Measurements from ENCODE around the gene MED25.
"Not testable (repeated sequence)": the region's sequence is repeated elsewhere in the genome, so short reads cannot be mapped to it uniquely, and the experiment has no call there.

Gene MED25

GRCh38 chr19:49819452-49820115 lies 1.5 kb downstream of the MED25 start:
- not testable (repeated sequence) for DNase-seq

GRCh38 chr19:49820125-49820524 lies 2.0 kb downstream of the MED25 start:
- DNase-seq: no peak

GRCh38 chr19:49823472-49823871 lies 5.4 kb downstream of the MED25 start:
- no peak for DNase-seq

- DNase-seq: no peak
Measured at GRCh38 chr19:49824662-49825061, 6.6 kb downstream of the MED25 start.

DNA sequence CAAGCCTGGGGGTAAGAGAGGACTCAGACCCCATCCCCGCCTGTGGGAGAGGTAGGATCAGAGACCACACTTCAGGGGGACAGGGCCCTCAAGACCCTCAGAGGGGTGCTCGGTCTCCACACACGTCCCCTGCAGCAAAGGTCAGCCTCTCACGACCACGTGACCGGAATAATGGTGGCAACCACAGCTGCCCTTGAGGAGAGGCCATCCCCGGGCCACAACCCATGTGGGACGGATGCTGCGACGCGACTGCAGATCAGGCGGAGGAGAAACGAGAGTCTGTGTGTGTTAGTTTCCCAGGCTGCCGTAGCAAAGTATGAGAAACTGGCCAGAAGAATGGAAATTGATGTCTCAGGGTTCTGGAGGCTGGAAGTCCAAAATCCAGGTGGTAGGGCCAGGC lies 8.9 kb downstream of the MED25 start:
- DNase-seq: no peak

DNA sequence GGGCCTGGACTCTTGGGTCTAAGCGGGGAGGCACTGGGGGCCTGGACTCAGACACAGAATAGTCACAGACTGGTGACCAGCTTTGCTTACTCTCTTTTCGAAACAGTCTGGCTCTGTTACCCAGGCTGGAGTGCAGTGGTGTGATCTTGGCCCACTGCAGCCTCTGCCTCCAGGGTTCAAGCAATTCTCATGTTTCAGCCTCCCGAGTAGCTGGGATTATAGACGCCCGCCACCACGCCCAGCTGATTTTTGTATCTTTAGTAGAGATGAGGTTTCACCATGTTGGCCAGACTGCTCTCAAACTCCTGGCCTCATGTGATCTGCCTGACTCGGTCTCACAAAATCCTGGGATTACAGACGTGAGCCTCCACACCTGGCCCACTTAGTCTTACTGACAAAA lies 11.1 kb downstream of the MED25 start:
- no peak for DNase-seq

GRCh38 chr19:49829721-49830120 lies 11.6 kb downstream of the MED25 start:
- no peak for DNase-seq

- no peak for DNase-seq
Measured at GRCh38 chr19:49830766-49831165, 12.7 kb downstream of the MED25 start.

- DNase-seq: no peak
Measured at GRCh38 chr19:49831592-49831991, 13.5 kb downstream of the MED25 start.

DNA sequence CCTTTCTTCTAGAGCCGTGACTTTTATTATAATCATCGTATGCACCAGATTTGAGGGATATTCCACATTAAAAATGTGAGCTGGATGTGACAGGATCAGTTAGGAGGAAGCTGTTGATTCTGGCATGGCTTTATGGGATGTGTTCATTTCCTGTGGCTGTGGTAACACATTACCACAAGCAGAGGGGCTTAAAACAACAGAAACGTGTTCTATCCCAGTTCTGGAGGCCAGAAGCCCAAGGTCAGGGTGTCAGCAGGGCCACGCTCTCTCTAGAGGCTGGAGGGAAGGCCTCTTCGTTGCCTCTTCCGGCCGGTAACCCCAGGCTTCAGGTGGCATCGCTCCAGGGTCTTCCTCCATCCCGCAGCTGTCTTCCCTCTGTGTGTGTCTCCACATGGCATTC lies 14.5 kb downstream of the MED25 start:
- DNase-seq: no peak

DNA sequence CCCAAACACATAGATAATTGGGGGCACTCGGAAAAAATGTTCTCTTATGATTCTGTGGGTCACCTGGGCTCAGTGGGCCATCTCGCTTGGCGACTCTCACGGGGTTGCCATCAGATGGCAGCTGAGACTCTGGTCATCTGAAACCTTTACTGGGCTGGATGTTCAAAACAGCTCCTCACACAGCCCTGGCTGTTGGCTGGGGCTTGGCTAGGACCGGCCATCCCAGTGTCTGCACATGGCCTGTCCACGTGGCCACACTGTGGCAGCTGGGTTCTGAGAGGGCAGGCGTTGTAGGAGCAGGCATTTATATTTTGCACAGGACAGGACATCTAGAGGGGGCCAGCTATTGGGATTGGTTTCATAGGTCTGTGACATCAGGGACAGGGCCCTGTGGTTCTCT lies 15.5 kb downstream of the MED25 start:
- no peak for DNase-seq

- no peak for DNase-seq
Measured at GRCh38 chr19:49835562-49835961, 17.5 kb downstream of the MED25 start.

- no peak for DNase-seq
Measured at GRCh38 chr19:49836176-49837008, 18.3 kb downstream of the MED25 start.

DNA sequence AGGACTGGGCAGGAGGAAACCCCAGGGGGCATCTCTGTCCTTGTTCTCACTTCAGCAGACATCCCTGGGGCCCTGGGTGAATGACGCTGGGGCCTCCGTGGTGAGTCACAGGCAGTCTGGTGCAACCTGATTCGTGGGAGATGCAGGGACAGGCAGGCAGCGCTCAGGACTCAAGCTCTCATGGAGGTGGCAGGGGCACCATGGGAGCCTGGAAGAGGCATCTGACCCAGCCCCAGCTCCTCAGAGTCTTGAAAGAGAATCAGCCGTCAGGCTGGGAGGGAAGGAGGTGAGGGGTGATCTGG lies 18.9 kb downstream of the MED25 start:
- DNase-seq: no peak

GRCh38 chr19:49837425-49837824 lies 19.3 kb downstream of the MED25 start:
- no peak for DNase-seq

DNA sequence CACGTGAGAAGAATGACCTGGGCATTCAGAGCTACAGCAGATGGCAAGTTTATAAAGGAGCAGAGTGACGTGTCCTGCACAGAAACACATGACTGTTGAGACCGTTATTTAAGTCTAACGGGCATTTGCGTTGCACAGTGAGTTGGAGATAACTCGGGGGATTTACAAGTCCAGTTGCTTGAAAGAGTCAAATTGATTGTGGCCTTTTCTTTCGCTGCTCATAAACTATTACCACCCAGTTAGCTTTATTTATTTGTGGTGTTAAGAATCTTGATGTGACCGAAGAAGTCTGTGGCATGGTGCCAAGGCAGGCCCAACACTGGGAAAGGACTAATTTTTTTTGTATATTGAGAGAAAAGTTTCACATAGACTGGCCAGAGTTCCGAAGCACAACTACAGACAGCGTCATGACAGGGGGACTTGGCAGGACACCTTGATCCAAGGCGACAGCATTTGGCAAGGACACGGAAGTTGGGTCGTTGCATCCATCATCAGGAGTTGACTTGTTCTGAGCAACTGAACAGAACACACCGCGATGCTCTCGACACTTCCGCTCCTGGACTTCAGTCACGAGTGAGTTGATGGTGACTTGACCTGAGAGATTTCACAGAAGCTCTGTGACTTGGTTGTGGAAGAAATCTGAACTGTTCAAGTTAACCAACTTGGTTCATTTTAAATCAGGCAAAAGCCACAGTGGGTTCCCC lies 20.9 kb downstream of the MED25 start:
- DNase-seq: no peak

DNA sequence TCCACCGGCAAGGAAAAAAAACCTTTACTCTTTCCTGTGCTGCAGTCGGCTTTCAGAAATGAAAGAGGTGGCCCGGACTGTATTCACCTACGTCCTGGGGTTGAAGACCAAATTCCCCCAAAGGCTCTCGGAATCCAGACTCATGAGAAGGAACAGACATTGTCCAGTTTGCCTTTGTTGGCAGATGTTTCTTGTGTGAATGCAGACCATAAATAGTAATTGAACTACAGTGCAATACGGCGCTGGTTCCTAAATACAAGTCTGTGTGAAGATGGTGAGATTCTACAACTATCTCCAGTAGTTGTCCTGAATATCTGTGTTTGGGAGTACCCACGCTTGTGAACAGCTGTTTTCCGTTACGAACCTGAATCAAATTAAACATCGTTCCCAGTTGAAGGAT lies 21.6 kb downstream of the MED25 start:
- no peak for DNase-seq

DNA sequence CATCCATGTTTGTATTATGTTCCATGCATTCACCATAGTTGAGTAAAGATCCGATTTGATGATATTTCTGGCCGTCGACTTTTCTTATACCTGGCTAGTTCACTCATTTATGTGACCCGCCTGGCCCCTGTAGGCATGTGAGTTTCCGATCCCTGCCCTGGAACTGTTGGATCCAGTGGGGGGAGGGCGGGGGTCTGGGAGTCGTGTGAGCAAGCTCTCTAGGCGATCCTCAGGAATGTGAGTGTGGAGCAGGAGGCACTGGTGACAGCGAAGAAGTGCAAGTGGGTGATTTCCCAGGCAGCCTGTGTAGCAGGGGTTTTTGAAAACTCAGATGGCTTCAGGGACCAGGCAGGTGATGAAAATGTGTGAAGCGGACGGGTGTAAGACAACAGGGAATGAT lies 22.2 kb downstream of the MED25 start:
- DNase-seq: no peak

- DNase-seq: no peak
Measured at GRCh38 chr19:49840736-49841249, 22.7 kb downstream of the MED25 start.

DNA sequence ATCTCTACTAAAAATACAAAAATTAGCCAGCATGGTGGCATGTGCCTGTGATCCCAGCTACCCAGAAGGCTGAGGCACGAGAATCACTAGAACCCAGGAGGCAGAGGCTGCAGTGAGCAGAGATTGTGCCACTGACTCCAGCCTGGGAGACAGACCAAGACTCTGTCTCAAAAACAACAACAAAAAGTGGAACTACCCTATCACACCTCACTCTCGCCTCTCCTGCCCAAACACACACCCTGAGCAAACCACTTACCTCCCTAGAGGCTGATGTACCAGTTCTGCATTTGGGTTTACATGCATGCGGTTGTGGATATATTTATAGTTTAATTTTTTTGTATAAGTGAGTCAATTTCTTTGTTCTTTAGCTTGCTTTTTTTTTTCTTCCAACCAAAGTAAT lies 25.2 kb downstream of the MED25 start:
- DNase-seq: no peak

DNA sequence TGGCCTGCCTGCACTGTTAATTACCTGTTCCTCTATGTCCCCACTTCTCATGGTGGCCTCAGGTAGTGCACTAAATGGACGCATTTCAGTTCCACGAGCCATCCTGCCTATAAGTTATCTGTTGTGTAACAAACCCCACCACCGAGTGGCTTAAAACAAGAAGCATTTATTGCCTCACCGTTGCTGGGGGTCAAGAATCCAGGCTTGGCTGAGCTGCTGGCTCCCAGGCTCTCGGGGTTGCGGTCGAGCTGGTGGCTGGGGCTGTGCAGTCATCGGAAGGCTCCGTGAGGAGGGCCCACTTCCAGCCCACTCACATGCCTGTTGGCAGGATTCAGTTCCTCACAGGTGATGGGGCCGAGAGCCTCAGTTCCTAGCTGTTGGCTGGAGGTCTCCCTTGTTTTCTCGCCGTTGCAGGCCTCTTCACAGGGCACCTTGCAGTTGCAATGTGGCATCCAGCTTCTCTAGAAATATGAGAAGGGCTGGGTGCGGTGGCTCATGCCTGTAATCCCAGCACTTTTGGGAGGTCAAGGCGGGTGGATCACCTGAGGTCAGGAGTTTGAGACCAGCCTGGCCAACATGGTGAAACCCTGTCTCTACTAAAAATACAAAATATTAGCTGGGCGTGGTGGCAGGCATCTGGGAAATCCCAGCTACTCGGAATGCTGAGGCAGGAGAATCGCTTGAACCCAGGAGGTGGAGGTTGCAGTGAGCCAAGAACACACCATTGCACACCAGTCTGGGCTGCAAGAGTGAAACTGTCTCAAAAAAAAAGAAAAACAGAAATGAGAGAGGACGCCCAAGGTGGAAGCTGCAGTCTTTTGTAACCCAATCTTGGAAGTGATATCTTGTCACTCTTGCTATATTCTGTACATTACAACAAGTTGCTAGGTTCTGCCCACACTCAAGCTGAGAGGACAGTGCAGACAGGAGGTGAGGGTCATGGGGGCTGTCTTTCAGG lies 26.3 kb downstream of the MED25 start:
- no peak for DNase-seq

DNA sequence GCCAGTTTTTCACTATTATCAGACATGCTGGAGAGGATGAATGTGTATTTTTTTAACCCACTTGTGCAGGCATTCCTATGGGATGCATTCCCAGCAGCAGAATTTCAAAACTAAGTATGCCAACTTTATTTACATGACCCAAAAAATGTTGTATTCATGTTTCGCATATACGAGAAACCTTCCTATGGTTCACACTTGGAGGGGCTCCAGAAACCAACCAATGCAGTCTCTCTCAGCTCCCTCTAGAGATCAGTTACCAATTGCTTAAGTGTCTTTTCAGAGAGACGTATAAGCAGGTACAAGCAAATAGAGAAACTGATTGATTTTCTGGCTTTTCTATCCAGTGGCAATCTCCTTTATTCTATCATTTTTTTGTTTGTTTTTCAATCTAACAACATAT lies 27.3 kb downstream of the MED25 start:
- DNase-seq: no peak

GRCh38 chr19:49846408-49846807 lies 28.3 kb downstream of the MED25 start:
- no peak for DNase-seq
